Small intestine (tissue), 7 donors: Measurements from ENCODE around the gene CROCC. TPM values are rescaled to one million over a fixed set of nuclear protein-coding genes. Genes with fewer than 3 reads are reported as not detected.

Source experiments
- DNase-seq, 2 donors: peaks; one replicate each; pipeline versions ENCODE4 v3.0.0 to v3.0.0-alpha.2; 2013
- FAIRE-seq: peaks from 2 replicates; lab custom pipeline; 2012; peaks lifted over from hg19 to GRCh38; lab: Jason Lieb, UNC
- H3K27ac ChIP-seq, 3 donors: one replicate each; pipeline ENCODE4 v1.5.1; 2013; ENCODE audit warnings: low read length in 2 of 3, mild to moderate bottlenecking in 2 of 3, control low read depth in 1 of 3, inconsistent platforms in 1 of 3, low read depth in 1 of 3, moderate library complexity in 1 of 3
- H3K27me3 ChIP-seq, 3 donors: one replicate each; pipeline ENCODE4 v1.6.1; 2013; ENCODE audit warnings: low read length in 3 of 3, inconsistent platforms in 1 of 3; ENCODE audit not compliant: control insufficient read depth in 3 of 3, insufficient read depth in 3 of 3
- H3K36me3 ChIP-seq, 3 donors: one replicate each; pipeline ENCODE4 v1.6.1; 2013; ENCODE audit warnings: low read length in 3 of 3, inconsistent platforms in 1 of 3, low read depth in 1 of 3, mild to moderate bottlenecking in 1 of 3, moderate library complexity in 1 of 3; ENCODE audit not compliant: control insufficient read depth in 3 of 3, insufficient read depth in 2 of 3
- H3K4me1 ChIP-seq, 3 donors: one replicate each; pipeline ENCODE4 v1.6.1; 2013; ENCODE audit warnings: low read length in 2 of 3, inconsistent platforms in 1 of 3, low read depth in 1 of 3, mild to moderate bottlenecking in 1 of 3, moderate library complexity in 1 of 3; ENCODE audit not compliant: control insufficient read depth in 3 of 3, insufficient read depth in 2 of 3
- H3K4me3 ChIP-seq, 3 donors: one replicate each; pipeline ENCODE4 v1.5.1; 2013; ENCODE audit warnings: low read length in 3 of 3, control low read depth in 1 of 3, inconsistent platforms in 1 of 3, low read depth in 1 of 3, mild to moderate bottlenecking in 1 of 3, moderate library complexity in 1 of 3
- H3K9me3 ChIP-seq, 2 donors: one replicate each; pipeline ENCODE4 v1.6.1; 2013; ENCODE audit warnings: low read depth in 1 of 2, low read length in 1 of 2; ENCODE audit not compliant: control insufficient read depth in 2 of 2, insufficient read depth in 1 of 2
- WGBS, 3 donors: extraction: QIAGEN DNeasy Blood & Tissue Kit; methylation state at CpG; one replicate each; pipeline ENCODE4 v1.1.7; 2013; 5-methylcytosine and 5-hydroxymethylcytosine counted together
- polyA plus RNA-seq, 4 donors: library from polyadenylated mRNA; stranded (reverse) in 3 of 4; unstranded in 1 of 4; fragments of 200-250 nt in 3 of 4; fragments of 120-200 nt in 1 of 4; gene quantifications; one replicate each; pipeline versions ENCODE4 v1.2.1 to v1.2.3, GENCODE V29; 2013
- donor health status: healthy with polysubstance abuse.
- donor health status: control.
- donor health status: control.
- donor health status: Bipolar disorder and iron deficiency.
- donor health status: healthy.

The CROCC gene
- polyA plus RNA-seq, 4 donors = 2.7 to 19.6 (median 10.2) TPM

DNA sequence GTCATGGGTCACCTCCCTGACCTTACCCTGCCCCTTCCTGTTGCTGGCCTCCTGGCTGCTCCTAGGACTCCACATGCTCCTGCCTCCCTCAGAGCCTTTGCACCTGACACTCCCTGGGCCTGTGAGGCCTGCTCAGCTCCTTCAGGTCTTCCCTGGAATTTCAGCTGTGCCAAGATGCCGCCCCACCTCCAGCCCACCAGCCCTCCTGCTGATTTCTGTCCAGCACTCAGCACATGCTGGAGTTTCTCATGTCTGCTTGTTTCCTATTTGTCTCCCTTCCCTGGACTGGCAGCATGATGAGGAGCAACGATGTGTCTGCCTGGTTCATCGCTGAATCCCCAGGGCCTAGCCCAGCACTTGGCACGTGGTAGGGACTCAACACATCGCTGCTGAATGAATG lies 55.6 kb downstream of the CROCC start:
- Histone ChIP-seq H3K4me1 (peaks cover 0 to 34% (median 0%) of the 10 kb centered on the region in 3 donors), H3K36me3 (peaks cover 0 to 49% (median 0%) of the 10 kb centered on the region in 3 donors)
- WGBS, 3 donors = 93 to 98% (median 95%) methylated on average over 5 of the region's 5 CpGs

DNA sequence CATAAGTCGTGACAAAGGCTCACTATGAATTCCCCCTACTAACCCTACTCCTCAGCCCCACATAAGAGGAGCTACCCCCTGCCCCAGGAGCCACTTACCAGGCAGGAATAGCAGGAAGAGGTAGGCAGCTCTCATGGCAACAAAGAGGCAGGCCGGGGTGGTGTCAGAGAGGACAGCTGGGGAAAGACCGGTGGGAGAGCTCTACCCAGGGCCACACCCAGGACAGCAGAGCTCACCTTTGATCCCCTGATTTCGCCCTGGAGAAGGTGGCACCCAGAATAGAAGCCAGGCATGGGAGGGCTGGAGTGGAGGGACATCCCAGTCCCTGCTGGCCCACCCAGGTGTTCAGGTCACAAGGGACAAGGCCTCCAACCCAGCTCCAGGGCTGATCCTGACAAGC lies 56.4 kb downstream of the CROCC start:
- peak overlapping the region in 2 of 3 donors; percentile 19 to 35 for H3K27ac ChIP-seq
- WGBS, 3 donors = 24 to 65% (median 37%) methylated on average over 4 of the region's 4 CpGs

More for the DNA sequence above, 55.6 kb downstream of the CROCC start:
- no peak for FAIRE-seq
- Histone ChIP-seq H3K27ac (no peak overlapping the region), H3K4me3 (no peak overlapping the region), H3K9me3 (no peaks in the 10 kb centered on the region), H3K27me3 (peaks cover 0 to 4% (median 0%) of the 10 kb centered on the region in 3 donors)
- no peak for DNase-seq

GRCh38 chr1:16978567-16979474 lies 57.1 kb downstream of the CROCC start:
- Histone ChIP-seq H3K27me3 (peaks cover 0 to 4% (median 0%) of the 10 kb centered on the region in 3 donors), H3K4me1 (peaks cover 0 to 37% (median 0%) of the 10 kb centered on the region in 3 donors), H3K36me3 (peaks cover 0 to 37% (median 0%) of the 10 kb centered on the region in 3 donors), H3K9me3 (no peaks in the 10 kb centered on the region), H3K27ac (peak overlapping the region in 2 of 3 donors; percentile 51 to 54), H3K4me3 (peak overlapping the region in 1 of 3 donors; percentile 72)
- FAIRE-seq (no peak), DNase-seq (peak in 1 of 2 donors; percentile 60)
- WGBS, 3 donors = 54 to 82% (median 76%) methylated on average over 18 to 20 of the region's 20 CpGs

More for the DNA sequence above, 56.4 kb downstream of the CROCC start:
- H3K9me3 ChIP-seq = no peaks in the 10 kb centered on the region
- DNase-seq (peak; percentile 29 to 44), FAIRE-seq (no peak)
- H3K4me3 ChIP-seq = no peak overlapping the region
- peaks cover 0 to 42% (median 0%) of the 10 kb centered on the region in 3 donors for H3K36me3 ChIP-seq
- peaks cover 0 to 36% (median 0%) of the 10 kb centered on the region in 3 donors for H3K4me1 ChIP-seq
- H3K27me3 ChIP-seq = peaks cover 0 to 4% (median 0%) of the 10 kb centered on the region in 3 donors

GRCh38 chr1:16979475-16980327 lies 58.0 kb downstream of the CROCC start:
- Histone ChIP-seq H3K36me3 (peaks cover 0 to 39% (median 0%) of the 10 kb centered on the region in 3 donors), H3K27me3 (peaks cover 0 to 4% (median 0%) of the 10 kb centered on the region in 3 donors), H3K4me3 (peak overlapping the region in 2 of 3 donors; percentile 37 to 72), H3K27ac (peak overlapping the region in 2 of 3 donors; percentile 49 to 60), H3K9me3 (no peaks in the 10 kb centered on the region), H3K4me1 (peaks cover 0 to 37% (median 0%) of the 10 kb centered on the region in 3 donors)
- 14 to 25% (median 22%) methylated on average over 39 to 44 of the region's 44 CpGs for WGBS, 3 donors
- peak in 1 of 2 donors; percentile 64 for DNase-seq
- FAIRE-seq = no peak

DNA sequence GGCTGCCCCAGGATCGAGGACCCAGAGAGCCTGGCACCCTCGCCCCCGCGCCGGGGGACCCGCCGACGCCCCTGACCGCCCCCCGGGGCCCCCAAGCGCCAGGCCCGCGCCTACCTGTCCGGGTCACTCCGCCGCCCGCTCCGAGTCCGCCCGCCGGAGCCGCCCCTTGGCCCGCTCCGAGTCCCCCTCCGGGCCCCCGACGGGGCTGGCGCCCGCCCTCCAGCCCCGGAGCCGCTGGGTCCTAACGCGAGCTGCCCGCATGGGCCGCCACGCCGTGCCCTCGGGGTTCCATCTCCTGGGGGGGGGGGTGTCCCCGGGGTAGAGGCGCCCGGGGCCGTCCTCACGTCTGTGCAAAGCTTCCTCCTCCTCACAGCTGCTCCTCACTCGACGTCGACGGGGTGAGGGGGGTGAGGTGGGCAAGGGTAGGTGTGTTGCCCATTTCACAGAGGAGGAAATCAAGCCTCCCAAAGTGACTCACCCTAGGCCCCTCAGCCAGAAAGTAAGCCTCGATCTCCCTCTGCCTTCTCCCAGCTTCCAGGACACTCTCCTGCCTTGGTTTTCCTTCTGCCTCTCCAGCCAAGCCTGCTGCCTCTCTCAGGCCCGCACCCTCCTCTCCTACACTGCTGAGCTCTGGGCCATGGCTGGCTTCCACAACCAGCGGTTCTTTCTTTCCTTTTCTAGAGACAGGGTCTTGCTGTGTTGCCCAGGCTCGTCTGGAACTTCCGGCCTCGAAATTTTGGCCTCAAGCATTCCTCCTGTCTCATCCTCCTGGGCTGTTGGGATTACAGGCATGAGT lies 58.9 kb downstream of the CROCC start, which contains the start of gene MFAP2:
Gene MFAP2 (minus strand): TSS at position 148 of the 796 bp plus-strand sequence. CDS start 2,347 bp downstream, outside the sequence.
- FAIRE-seq = no peak
- Histone ChIP-seq H3K36me3 (peaks cover 0 to 36% (median 0%) of the 10 kb centered on the region in 3 donors), H3K4me3 (peak within 1 kb of the TSS in 2 of 3 donors; percentile 37 to 72), H3K4me1 (peaks cover 0 to 37% (median 0%) of the 10 kb centered on the region in 3 donors), H3K27me3 (peaks cover 0 to 4% (median 0%) of the 10 kb centered on the region in 3 donors), H3K9me3 (no peaks in the 10 kb centered on the region), H3K27ac (peak within 1 kb of the TSS in 2 of 3 donors; percentile 49 to 60)
- 8 to 15% (median 13%) methylated on average over 25 to 53 of the region's 53 CpGs for WGBS, 3 donors
- peak in 1 of 2 donors; percentile 83 for DNase-seq

DNA sequence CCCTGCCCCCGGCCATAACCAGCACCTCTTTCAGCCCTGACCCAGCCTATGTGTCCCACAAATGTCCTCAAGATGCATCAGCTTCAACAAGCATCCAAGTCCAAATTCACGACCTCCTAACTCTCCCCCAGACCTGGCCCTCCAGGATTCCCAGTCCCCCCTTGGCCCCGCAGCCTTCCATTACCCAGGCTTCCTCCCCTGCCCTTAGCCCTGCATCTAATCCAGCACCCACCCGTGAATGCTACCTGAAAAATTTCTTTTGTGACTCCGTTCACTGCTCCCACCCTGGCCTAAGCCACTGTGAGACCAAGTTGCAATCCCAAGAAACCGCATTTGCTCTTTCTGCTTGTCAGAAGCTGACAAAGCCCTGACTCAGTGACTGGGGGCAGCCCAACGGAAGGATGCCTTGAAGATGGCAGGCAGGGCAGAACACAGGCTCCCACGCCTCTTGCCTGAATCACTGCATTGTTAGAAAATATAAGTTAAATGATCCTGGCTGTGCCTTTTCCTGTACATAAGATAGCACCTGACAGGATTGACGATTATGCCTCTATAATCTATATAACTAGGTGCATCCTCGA lies 59.6 kb downstream of the CROCC start:
- 80 to 88% (median 87%) methylated on average over 10 of the region's 10 CpGs for WGBS, 3 donors
- peaks cover 2 to 36% (median 6%) of the 10 kb centered on the region in 3 donors for H3K36me3 ChIP-seq

DNA sequence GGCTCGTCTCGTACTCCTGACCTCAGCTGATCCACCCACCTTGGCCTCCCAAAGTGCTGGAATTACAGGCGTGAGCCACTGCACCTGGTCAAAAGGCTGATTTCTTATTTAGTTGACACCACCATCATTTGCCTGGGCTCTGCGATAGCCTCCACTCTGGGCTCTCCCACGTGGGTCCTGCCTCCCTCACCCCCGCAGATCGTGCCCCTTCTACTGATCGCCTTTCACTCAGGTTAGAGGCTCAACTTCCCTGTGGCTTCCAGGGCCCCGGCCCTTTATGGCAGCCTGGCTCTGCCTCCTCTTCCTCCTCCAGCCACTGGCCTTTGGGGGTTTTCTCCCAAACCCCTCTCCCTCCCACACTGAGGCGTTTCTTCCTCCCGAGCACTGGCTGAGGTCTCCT lies 61.2 kb downstream of the CROCC start:
- WGBS, 3 donors = 81 to 82% (median 82%) methylated on average over 11 of the region's 11 CpGs
- Histone ChIP-seq H3K4me1 (peaks cover 0 to 26% (median 0%) of the 10 kb centered on the region in 3 donors), H3K36me3 (peaks cover 5 to 36% (median 6%) of the 10 kb centered on the region in 3 donors), H3K27ac (no peak overlapping the region), H3K4me3 (no peak overlapping the region), H3K9me3 (no peaks in the 10 kb centered on the region), H3K27me3 (peaks cover 0 to 4% (median 0%) of the 10 kb centered on the region in 3 donors)
- FAIRE-seq (no peak), DNase-seq (no peak)

More for the DNA sequence above, 59.6 kb downstream of the CROCC start:
- DNase-seq = no peak
- Histone ChIP-seq H3K4me3 (no peak overlapping the region), H3K9me3 (no peaks in the 10 kb centered on the region), H3K27ac (no peak overlapping the region), H3K4me1 (peaks cover 0 to 37% (median 0%) of the 10 kb centered on the region in 3 donors), H3K27me3 (peaks cover 0 to 4% (median 0%) of the 10 kb centered on the region in 3 donors)
- FAIRE-seq = no peak
